ENCODE measurements around the gene GUK1.

The GUK1 gene

GRCh38 chr1:228095161-228095560, 44.9 kb upstream of the GUK1 start:
- peaks cover 96% of the 10 kb centered on the region for H3K36me3 ChIP-seq (ENCODE audit: insufficient read depth, insufficient read length, low read length)
- peaks cover 48% of the 10 kb centered on the region; the same call in 1 of the 2 replicates for H3K9me3 ChIP-seq (ENCODE audit: insufficient read depth, low read length)
- H3K4me3 ChIP-seq (ENCODE audit: insufficient read length, low read depth): no peak overlapping the region
- H3K4me1 ChIP-seq (ENCODE audit: insufficient read depth, insufficient read length): peaks cover under 1% of the 10 kb centered on the region
- TF ChIP-seq SUZ12 (IDR thresholded peaks at IDR 0.05; ENCODE audit: extremely low read depth, insufficient read depth, insufficient read length) (no peak), ZNF274 (IDR thresholded peaks at IDR 0.05; ENCODE audit: low read depth, low read length) (no peak), YY1 (IDR thresholded peaks at IDR 0.05; ENCODE audit: insufficient read depth, insufficient read length) (no peak)
- no peaks in the 10 kb centered on the region for H3K27me3 ChIP-seq (ENCODE audit: insufficient read depth, insufficient read length)
- H3K9ac ChIP-seq (ENCODE audit: insufficient read length, low read depth): no peak overlapping the region
- no peak for DNase-seq (ENCODE audit: low read depth, low spot score)

- no peak overlapping the region for H3K4me3 ChIP-seq (ENCODE audit: insufficient read length, low read depth)
- H3K4me1 ChIP-seq (ENCODE audit: insufficient read depth, insufficient read length): peaks cover 3% of the 10 kb centered on the region
- H3K36me3 ChIP-seq (ENCODE audit: insufficient read depth, insufficient read length, low read length): peaks cover 95% of the 10 kb centered on the region
- H3K9ac ChIP-seq (ENCODE audit: insufficient read length, low read depth): no peak overlapping the region
- H3K27me3 ChIP-seq (ENCODE audit: insufficient read depth, insufficient read length): no peaks in the 10 kb centered on the region
- no peak for DNase-seq (ENCODE audit: low read depth, low spot score)
- peaks cover 44% of the 10 kb centered on the region; the same call in 1 of the 2 replicates for H3K9me3 ChIP-seq (ENCODE audit: insufficient read depth, low read length)
- TF ChIP-seq YY1 (IDR thresholded peaks at IDR 0.05; ENCODE audit: insufficient read depth, insufficient read length) (no peak), SUZ12 (IDR thresholded peaks at IDR 0.05; ENCODE audit: extremely low read depth, insufficient read depth, insufficient read length) (no peak), ZNF274 (IDR thresholded peaks at IDR 0.05; ENCODE audit: low read depth, low read length) (no peak)
These were observed 44.1 kb upstream of the GUK1 start for GRCh38 chr1:228095938-228096337.

GRCh38 chr1:228096416-228097332, 43.4 kb upstream of the GUK1 start:
- peaks cover 6% of the 10 kb centered on the region for H3K4me1 ChIP-seq (ENCODE audit: insufficient read depth, insufficient read length)
- H3K9ac ChIP-seq (ENCODE audit: insufficient read length, low read depth): no peak overlapping the region
- H3K36me3 ChIP-seq (ENCODE audit: insufficient read depth, insufficient read length, low read length): peaks cover 95% of the 10 kb centered on the region
- no peak for TF ChIP-seq SUZ12 (IDR thresholded peaks at IDR 0.05; ENCODE audit: extremely low read depth, insufficient read depth, insufficient read length)
- no peak for TF ChIP-seq YY1 (IDR thresholded peaks at IDR 0.05; ENCODE audit: insufficient read depth, insufficient read length)
- no peak for TF ChIP-seq ZNF274 (IDR thresholded peaks at IDR 0.05; ENCODE audit: low read depth, low read length)
- H3K4me3 ChIP-seq (ENCODE audit: insufficient read length, low read depth): no peak overlapping the region
- peaks cover 37% of the 10 kb centered on the region; the same call in 1 of the 2 replicates for H3K9me3 ChIP-seq (ENCODE audit: insufficient read depth, low read length)
- DNase-seq (ENCODE audit: low read depth, low spot score): no peak
- H3K27me3 ChIP-seq (ENCODE audit: insufficient read depth, insufficient read length): no peaks in the 10 kb centered on the region

GRCh38 chr1:228097333-228098081, 42.6 kb upstream of the GUK1 start:
- peaks cover 28% of the 10 kb centered on the region; the same call in 1 of the 2 replicates for H3K9me3 ChIP-seq (ENCODE audit: insufficient read depth, low read length)
- no peaks in the 10 kb centered on the region for H3K27me3 ChIP-seq (ENCODE audit: insufficient read depth, insufficient read length)
- H3K9ac ChIP-seq (ENCODE audit: insufficient read length, low read depth): no peak overlapping the region
- peaks cover 89% of the 10 kb centered on the region for H3K36me3 ChIP-seq (ENCODE audit: insufficient read depth, insufficient read length, low read length)
- no peak for TF ChIP-seq YY1 (IDR thresholded peaks at IDR 0.05; ENCODE audit: insufficient read depth, insufficient read length)
- no peak for TF ChIP-seq ZNF274 (IDR thresholded peaks at IDR 0.05; ENCODE audit: low read depth, low read length)
- TF ChIP-seq SUZ12 (IDR thresholded peaks at IDR 0.05; ENCODE audit: extremely low read depth, insufficient read depth, insufficient read length): no peak
- peaks cover 9% of the 10 kb centered on the region for H3K4me1 ChIP-seq (ENCODE audit: insufficient read depth, insufficient read length)
- no peak for DNase-seq (ENCODE audit: low read depth, low spot score)
- no peak overlapping the region for H3K4me3 ChIP-seq (ENCODE audit: insufficient read length, low read depth)

- TF ChIP-seq YY1 (IDR thresholded peaks at IDR 0.05; ENCODE audit: insufficient read depth, insufficient read length) (no peak), ZNF274 (IDR thresholded peaks at IDR 0.05; ENCODE audit: low read depth, low read length) (no peak), SUZ12 (IDR thresholded peaks at IDR 0.05; ENCODE audit: extremely low read depth, insufficient read depth, insufficient read length) (no peak)
- H3K4me1 ChIP-seq (ENCODE audit: insufficient read depth, insufficient read length): peaks cover 9% of the 10 kb centered on the region
- H3K9me3 ChIP-seq (ENCODE audit: insufficient read depth, low read length): peaks cover 19% of the 10 kb centered on the region; the same call in 1 of the 2 replicates
- H3K36me3 ChIP-seq (ENCODE audit: insufficient read depth, insufficient read length, low read length): peaks cover 80% of the 10 kb centered on the region
- DNase-seq (ENCODE audit: low read depth, low spot score): no peak
- no peak overlapping the region for H3K9ac ChIP-seq (ENCODE audit: insufficient read length, low read depth)
- no peak overlapping the region for H3K4me3 ChIP-seq (ENCODE audit: insufficient read length, low read depth)
- H3K27me3 ChIP-seq (ENCODE audit: insufficient read depth, insufficient read length): no peaks in the 10 kb centered on the region
These were observed 41.7 kb upstream of the GUK1 start for GRCh38 chr1:228098323-228098931.

GRCh38 chr1:228099331-228099732, 40.7 kb upstream of the GUK1 start:
- Histone ChIP-seq H3K4me1 (ENCODE audit: insufficient read depth, insufficient read length) (peaks cover 12% of the 10 kb centered on the region), H3K9me3 (ENCODE audit: insufficient read depth, low read length) (peaks cover 10% of the 10 kb centered on the region; the same call in 1 of the 2 replicates), H3K36me3 (ENCODE audit: insufficient read depth, insufficient read length, low read length) (peaks cover 74% of the 10 kb centered on the region), H3K9ac (ENCODE audit: insufficient read length, low read depth) (no peak overlapping the region), H3K27me3 (ENCODE audit: insufficient read depth, insufficient read length) (no peaks in the 10 kb centered on the region), H3K4me3 (ENCODE audit: insufficient read length, low read depth) (no peak overlapping the region)
- no peak for DNase-seq (ENCODE audit: low read depth, low spot score)
- TF ChIP-seq YY1 (IDR thresholded peaks at IDR 0.05; ENCODE audit: insufficient read depth, insufficient read length) (no peak), ZNF274 (IDR thresholded peaks at IDR 0.05; ENCODE audit: low read depth, low read length) (no peak), SUZ12 (IDR thresholded peaks at IDR 0.05; ENCODE audit: extremely low read depth, insufficient read depth, insufficient read length) (no peak)
